ENCODE measurements around the gene PPP1R13L. TPM values are rescaled to one million over a fixed set of nuclear protein-coding genes. Genes with fewer than 3 reads are reported as not detected.
"Not testable (repeated sequence)": the region's sequence is repeated elsewhere in the genome, so short reads cannot be mapped to it uniquely, and the experiment has no call there.

PPP1R13L gene
- total RNA-seq, 1 donor = 2.8 TPM

DNA sequence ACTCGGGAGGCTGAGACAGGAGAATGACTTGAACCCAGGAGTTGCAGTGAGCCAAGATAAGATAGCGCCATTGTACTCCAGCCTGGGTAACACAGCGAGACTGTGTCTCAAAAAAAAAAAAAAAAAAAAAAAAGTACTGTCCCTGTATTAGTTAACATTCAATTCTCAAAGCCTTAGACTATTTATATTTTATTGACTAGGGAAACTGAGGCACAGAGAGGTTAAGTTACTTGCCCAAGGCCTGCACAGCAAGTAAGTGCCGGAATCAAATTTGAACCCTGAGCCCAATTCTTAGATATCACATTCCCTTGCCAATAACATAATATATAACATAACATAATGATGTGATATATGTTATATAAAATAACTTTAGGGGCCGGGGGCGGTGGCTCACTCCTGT lies 65.2 kb downstream of the PPP1R13L start:
- no peak for DNase-seq (ENCODE audit: low read depth)
- no peak overlapping the region for H3K4me3 ChIP-seq (ENCODE audit: low read depth, low read length)

GRCh38 chr19:45336696-45337251 lies 68.1 kb downstream of the PPP1R13L start:
- TF ChIP-seq, protein P1, sequence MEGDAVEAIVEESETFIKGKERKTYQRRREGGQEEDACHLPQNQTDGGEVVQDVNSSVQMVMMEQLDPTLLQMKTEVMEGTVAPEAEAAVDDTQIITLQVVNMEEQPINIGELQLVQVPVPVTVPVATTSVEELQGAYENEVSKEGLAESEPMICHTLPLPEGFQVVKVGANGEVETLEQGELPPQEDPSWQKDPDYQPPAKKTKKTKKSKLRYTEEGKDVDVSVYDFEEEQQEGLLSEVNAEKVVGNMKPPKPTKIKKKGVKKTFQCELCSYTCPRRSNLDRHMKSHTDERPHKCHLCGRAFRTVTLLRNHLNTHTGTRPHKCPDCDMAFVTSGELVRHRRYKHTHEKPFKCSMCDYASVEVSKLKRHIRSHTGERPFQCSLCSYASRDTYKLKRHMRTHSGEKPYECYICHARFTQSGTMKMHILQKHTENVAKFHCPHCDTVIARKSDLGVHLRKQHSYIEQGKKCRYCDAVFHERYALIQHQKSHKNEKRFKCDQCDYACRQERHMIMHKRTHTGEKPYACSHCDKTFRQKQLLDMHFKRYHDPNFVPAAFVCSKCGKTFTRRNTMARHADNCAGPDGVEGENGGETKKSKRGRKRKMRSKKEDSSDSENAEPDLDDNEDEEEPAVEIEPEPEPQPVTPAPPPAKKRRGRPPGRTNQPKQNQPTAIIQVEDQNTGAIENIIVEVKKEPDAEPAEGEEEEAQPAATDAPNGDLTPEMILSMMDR (IDR thresholded peaks at IDR 0.05; ENCODE audit: insufficient read depth, low read length) = no peak
- DNase-seq (ENCODE audit: low read depth) = no peak
- no peak overlapping the region for H3K4me3 ChIP-seq (ENCODE audit: low read depth, low read length)

More for the DNA sequence above, 65.2 kb downstream of the PPP1R13L start:
- TF ChIP-seq, protein P1 (IDR thresholded peaks at IDR 0.05; ENCODE audit: insufficient read depth, low read length) = no peak

GRCh38 chr19:45334881-45335280 lies 70.0 kb downstream of the PPP1R13L start:
- H3K4me3 ChIP-seq (ENCODE audit: low read depth, low read length); DNase-seq (ENCODE audit: low read depth): not testable (repeated sequence)

- TF ChIP-seq, protein P1 (IDR thresholded peaks at IDR 0.05; ENCODE audit: insufficient read depth, low read length) = no peak
These were observed 71.1 kb downstream of the PPP1R13L start for GRCh38 chr19:45333609-45334303.

DNA sequence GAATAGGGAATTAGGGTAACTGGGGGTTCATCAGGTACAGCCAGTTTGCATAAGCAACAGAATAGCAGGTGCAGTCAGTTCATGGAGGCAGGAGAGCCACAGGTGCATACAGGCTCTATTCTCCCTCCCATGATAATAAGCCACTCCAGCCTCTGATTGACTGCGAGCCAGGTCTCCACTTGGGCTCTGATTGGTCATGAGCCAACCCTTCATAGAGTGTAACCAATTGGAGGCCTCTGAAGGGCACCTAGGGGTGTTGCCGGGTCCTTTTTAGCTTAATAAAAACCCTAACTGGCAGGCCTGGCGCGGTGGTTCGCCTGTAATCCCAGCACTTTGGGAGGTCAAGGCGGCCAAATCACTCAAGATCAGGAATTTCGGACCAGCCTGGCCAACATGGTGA lies 73.5 kb downstream of the PPP1R13L start:
- TF ChIP-seq, protein P1 (IDR thresholded peaks at IDR 0.05; ENCODE audit: insufficient read depth, low read length) = no peak
- DNase-seq (ENCODE audit: low read depth) = no peak
- H3K4me3 ChIP-seq (ENCODE audit: low read depth, low read length) = no peak overlapping the region

More at GRCh38 chr19:45333609-45334303, 71.1 kb downstream of the PPP1R13L start:
- no peak for DNase-seq (ENCODE audit: low read depth)
- no peak overlapping the region for H3K4me3 ChIP-seq (ENCODE audit: low read depth, low read length)

Small RNA genes within 50 kb of the gene (small RNA-seq; reads per million reads assigned to genes)
- not detected for gene MIR6088

Other genes starting within 250 kb of the PPP1R13L start
- gene NKPD1, start 244.1 kb downstream of the PPP1R13L start, total RNA-seq (ENCODE audit: low replicate concordance) = 0.25 and 0.36 TPM in 2 replicates
- gene TRAPPC6A, start 226.8 kb downstream of the PPP1R13L start, total RNA-seq (ENCODE audit: low replicate concordance) = 6.9 and 10.1 TPM in 2 replicates
- 7.7 and 16.1 TPM in 2 replicates for gene BLOC1S3, start 226.3 kb downstream of the PPP1R13L start, total RNA-seq (ENCODE audit: low replicate concordance)
- under 0.01 TPM in 1 of 2 replicates, not detected in the other for gene EXOC3L2, start 159.7 kb downstream of the PPP1R13L start, total RNA-seq (ENCODE audit: low replicate concordance)
- 9.8 and 17.1 TPM in 2 replicates for gene MARK4, start 153.8 kb downstream of the PPP1R13L start, total RNA-seq (ENCODE audit: low replicate concordance)
- not detected in 2 replicates for gene CKM, start 82.2 kb downstream of the PPP1R13L start, total RNA-seq (ENCODE audit: low replicate concordance)
- gene KLC3, start 64.3 kb downstream of the PPP1R13L start, total RNA-seq (ENCODE audit: low replicate concordance) = not detected in 2 replicates
- gene ERCC2, start 34.5 kb downstream of the PPP1R13L start, total RNA-seq (ENCODE audit: low replicate concordance) = 22.3 and 34.8 TPM in 2 replicates
- gene POLR1G, start 1.6 kb upstream of the PPP1R13L start, total RNA-seq (ENCODE audit: low replicate concordance) = 3.0 and 5.7 TPM in 2 replicates
- 109 and 111 TPM in 2 replicates for gene ERCC1, start 18.8 kb upstream of the PPP1R13L start, total RNA-seq (ENCODE audit: low replicate concordance)
- gene FOSB, start 62.9 kb upstream of the PPP1R13L start, total RNA-seq (ENCODE audit: low replicate concordance) = 0.33 and 0.81 TPM in 2 replicates
- gene RTN2, start 92.0 kb upstream of the PPP1R13L start, total RNA-seq (ENCODE audit: low replicate concordance) = 5.7 and 26.8 TPM in 2 replicates
- 0.99 and 2.4 TPM in 2 replicates for gene PPM1N, start 93.4 kb upstream of the PPP1R13L start, total RNA-seq (ENCODE audit: low replicate concordance)
- gene VASP, start 102.4 kb upstream of the PPP1R13L start, total RNA-seq (ENCODE audit: low replicate concordance) = 31.6 and 33.3 TPM in 2 replicates
- 8.8 and 9.6 TPM in 2 replicates for gene OPA3, start 179.7 kb upstream of the PPP1R13L start, total RNA-seq (ENCODE audit: low replicate concordance)
- gene GPR4, start 197.1 kb upstream of the PPP1R13L start, total RNA-seq (ENCODE audit: low replicate concordance) = 0.16 TPM in 1 of 2 replicates, not detected in the other
- 9.9 and 23.4 TPM in 2 replicates for gene EML2, start 234.3 kb upstream of the PPP1R13L start, total RNA-seq (ENCODE audit: low replicate concordance)